Ascending aorta (tissue), 2 donors: ENCODE measurements around the gene GPR37L1. TPM values are rescaled to one million over a fixed set of nuclear protein-coding genes. Genes with fewer than 3 reads are reported as not detected.

Source experiments
- DNase-seq, 2 donors: peaks; one replicate each; pipeline ENCODE4 v3.0.0-alpha.2; 2019; ENCODE audit warnings: low spot score in 2 of 2
- H3K27ac ChIP-seq, 2 donors: fragments of 200-600 bp; sonication (generic); one replicate each; pipeline ENCODE4 v1.5.1; 2016 to 2017; ENCODE audit warnings: mild to moderate bottlenecking in 1 of 2
- H3K27me3 ChIP-seq: fragments of 200-600 bp; sonication (generic); one replicate; pipeline ENCODE4 v1.5.1; 2017
- H3K36me3 ChIP-seq, 2 donors: fragments of 200-600 bp; sonication (generic); one replicate each; pipeline ENCODE4 v1.5.1; 2016
- H3K4me1 ChIP-seq, 2 donors: fragments of 200-600 bp; sonication (generic); one replicate each; pipeline ENCODE4 v1.5.1; 2016 to 2017; ENCODE audit warnings: mild to moderate bottlenecking in 1 of 2
- H3K4me3 ChIP-seq, 2 donors: fragments of 200-600 bp; sonication (generic); one replicate each; pipeline ENCODE4 v1.5.1; 2016 to 2017; ENCODE audit warnings: mild to moderate bottlenecking in 1 of 2
- H3K9me3 ChIP-seq, 2 donors: fragments of 200-600 bp; sonication (generic); one replicate each; pipeline ENCODE4 v1.5.1; 2016
- intact Hi-C: fragments of 100-400 bp; cut with DNase I; formaldehyde crosslinking; loops from one replicate; pipeline ENCODE4 v1.15.1; 2023
- total RNA-seq: library from RNA; depleted of rRNA; stranded (reverse); fragments of >200 nt; gene quantifications from one replicate; pipeline ENCODE4 v1.1.0, GENCODE V29; 2016
- TF ChIP-seq, protein P1 (sequence below), 3 experiments: fragments of 200-600 bp in 2 of 3; fragments of 450-650 bp in 1 of 3; sonication (generic) in 2 of 3; IDR thresholded peaks; one replicate each; pipeline ENCODE4 v1.5.1; 2016 to 2019; ENCODE audit warnings: antibody characterized with exemption in 3 of 3, mild to moderate bottlenecking in 1 of 3, moderate library complexity in 1 of 3

GPR37L1 gene
- total RNA-seq, 1 donor from 2014 or later: not detected

DNA sequence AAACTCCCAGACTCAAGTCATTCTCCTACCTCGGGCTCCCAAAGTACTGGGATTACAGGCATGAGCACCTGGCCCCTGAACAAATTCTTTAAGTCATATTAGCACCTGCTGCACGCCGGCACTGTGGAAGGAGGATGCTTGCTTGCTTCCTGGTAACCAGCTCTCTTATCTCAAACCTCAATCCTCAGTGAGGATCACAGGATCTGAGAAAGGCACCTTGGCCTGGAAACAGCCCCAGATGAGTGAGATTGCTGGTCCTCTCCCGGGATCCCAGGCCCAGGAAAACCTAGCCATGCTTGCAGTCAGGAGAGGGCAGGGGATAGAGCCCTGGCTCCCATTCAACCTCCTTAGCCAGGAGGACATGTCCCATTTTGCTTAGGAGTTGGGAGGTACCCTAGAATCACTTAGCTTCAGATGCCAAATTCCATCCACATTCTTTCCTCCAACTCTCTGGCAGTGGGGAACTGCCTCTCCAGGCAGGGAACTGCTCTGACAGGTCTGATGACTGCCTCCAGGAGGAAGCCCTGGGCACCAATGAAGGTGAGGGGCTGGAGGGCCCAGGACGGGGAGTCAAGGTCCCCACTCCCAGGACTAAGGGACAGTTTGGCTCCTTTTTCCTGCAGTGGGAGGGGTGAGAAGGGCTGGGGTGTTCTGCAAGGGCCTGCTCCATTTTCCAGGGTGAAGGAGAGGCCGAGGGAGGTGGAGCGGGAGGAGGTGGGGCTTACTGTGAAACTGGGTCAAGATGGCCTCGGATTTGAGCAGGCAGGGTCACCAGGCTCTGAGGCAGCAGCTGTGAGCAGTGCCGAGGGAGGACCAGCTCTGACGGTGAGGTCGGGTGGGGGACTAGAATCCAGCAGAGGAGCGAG lies 9.5 kb downstream of the GPR37L1 start:
- no peaks in the 10 kb centered on the region for H3K27me3 ChIP-seq
- TF ChIP-seq, protein P1, sequence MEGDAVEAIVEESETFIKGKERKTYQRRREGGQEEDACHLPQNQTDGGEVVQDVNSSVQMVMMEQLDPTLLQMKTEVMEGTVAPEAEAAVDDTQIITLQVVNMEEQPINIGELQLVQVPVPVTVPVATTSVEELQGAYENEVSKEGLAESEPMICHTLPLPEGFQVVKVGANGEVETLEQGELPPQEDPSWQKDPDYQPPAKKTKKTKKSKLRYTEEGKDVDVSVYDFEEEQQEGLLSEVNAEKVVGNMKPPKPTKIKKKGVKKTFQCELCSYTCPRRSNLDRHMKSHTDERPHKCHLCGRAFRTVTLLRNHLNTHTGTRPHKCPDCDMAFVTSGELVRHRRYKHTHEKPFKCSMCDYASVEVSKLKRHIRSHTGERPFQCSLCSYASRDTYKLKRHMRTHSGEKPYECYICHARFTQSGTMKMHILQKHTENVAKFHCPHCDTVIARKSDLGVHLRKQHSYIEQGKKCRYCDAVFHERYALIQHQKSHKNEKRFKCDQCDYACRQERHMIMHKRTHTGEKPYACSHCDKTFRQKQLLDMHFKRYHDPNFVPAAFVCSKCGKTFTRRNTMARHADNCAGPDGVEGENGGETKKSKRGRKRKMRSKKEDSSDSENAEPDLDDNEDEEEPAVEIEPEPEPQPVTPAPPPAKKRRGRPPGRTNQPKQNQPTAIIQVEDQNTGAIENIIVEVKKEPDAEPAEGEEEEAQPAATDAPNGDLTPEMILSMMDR (IDR thresholded peaks at IDR 0.05): no peak
- peak overlapping the region; percentile 84 to 89 for H3K27ac ChIP-seq
- peak in 1 of 2 donors; percentile 79 for DNase-seq
- H3K4me1 ChIP-seq: peaks cover 13 to 26% of the 10 kb centered on the region in 2 donors
- intact Hi-C loops: loop anchor here (10.0 kb wide), 1 partner anchor 247 kb away; the partner anchor contains the start of gene SHISA4
- no peaks in the 10 kb centered on the region for H3K9me3 ChIP-seq
- H3K4me3 ChIP-seq: no peak overlapping the region
- peaks cover 27 to 41% of the 10 kb centered on the region in 2 donors for H3K36me3 ChIP-seq

DNA sequence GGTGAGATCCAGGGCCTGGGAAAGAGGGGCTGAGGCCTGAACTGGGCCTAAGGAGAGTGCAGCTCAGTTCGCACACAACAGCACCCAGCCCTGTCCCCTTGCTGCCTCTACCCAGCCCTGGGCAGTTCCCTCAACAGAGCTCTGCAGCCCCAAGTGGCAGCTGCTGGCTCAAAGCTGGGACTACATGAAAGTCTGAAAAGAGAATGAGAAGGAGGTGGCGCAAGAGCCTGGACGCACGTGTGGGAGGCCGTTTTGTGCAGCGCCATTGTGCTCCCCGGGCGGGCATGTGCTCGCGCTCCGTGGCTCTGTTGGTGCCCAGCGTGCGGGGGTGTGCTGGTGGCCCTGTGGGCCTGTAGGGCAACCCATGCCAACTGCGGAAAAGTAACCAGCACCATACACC lies 10.3 kb downstream of the GPR37L1 start:
- Histone ChIP-seq H3K4me1 (peaks cover 13 to 26% of the 10 kb centered on the region in 2 donors), H3K36me3 (peaks cover 32 to 47% of the 10 kb centered on the region in 2 donors)
- intact Hi-C loops: loop anchor here (10.0 kb wide), 1 partner anchor 248 kb away; the partner anchor contains the start of gene SHISA4

DNA sequence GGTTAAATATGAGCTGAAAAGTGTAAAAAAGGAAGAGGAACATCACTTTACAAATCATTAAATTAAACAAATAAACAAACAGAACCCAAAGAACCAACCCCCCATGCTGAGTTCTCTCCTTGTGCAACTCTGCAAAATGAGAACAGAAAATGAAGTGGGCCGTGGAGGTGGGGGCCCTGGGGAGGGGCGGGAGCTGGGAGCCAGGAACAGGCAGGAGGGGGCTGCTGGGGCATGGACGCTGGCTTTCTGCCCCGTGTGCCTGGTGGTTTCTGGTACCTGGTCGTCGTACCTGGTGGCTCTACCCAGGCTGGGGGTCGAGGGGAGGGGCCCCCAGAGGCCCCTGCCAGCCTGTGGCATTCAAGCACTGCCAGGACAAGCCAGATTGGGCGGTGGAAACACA lies 10.8 kb downstream of the GPR37L1 start:
- H3K4me1 ChIP-seq: peaks cover 13 to 26% of the 10 kb centered on the region in 2 donors
- peaks cover 34 to 49% of the 10 kb centered on the region in 2 donors for H3K36me3 ChIP-seq

More for the DNA sequence above, 10.3 kb downstream of the GPR37L1 start:
- Histone ChIP-seq H3K9me3 (no peaks in the 10 kb centered on the region), H3K27ac (peak overlapping the region; percentile 84 to 89), H3K27me3 (no peaks in the 10 kb centered on the region), H3K4me3 (no peak overlapping the region)
- TF ChIP-seq, protein P1 (IDR thresholded peaks at IDR 0.05): no peak
- DNase-seq: no peak

DNA sequence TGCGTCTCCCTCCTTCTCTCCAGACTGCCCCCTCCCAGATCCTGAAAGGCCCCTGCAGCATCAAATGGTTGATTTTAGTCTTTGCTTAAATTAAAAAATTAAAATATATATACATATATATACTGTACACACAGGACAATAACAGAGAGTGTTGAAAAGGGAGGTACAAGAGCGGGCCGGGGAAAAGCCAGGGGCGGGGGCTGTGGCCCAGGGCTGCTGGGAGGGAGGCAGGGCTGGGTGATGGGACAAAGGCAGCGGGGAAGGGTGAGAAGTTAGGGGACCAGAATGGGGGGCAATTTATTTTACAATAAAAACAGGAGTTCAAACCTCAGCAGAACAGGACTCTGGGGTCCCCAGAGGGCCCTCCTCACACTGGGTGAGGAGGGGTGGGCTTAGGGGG lies 11.3 kb downstream of the GPR37L1 start:
- H3K27me3 ChIP-seq: no peaks in the 10 kb centered on the region
- TF ChIP-seq, protein P1 (IDR thresholded peaks at IDR 0.05): no peak
- intact Hi-C loops: loop anchor here (10.0 kb wide), 1 partner anchor 249 kb away; the partner anchor contains the start of gene SHISA4
- no peak overlapping the region for H3K4me3 ChIP-seq
- peaks cover 13 to 26% of the 10 kb centered on the region in 2 donors for H3K4me1 ChIP-seq
- no peaks in the 10 kb centered on the region for H3K9me3 ChIP-seq
- H3K27ac ChIP-seq: peak overlapping the region; percentile 39 to 69
- no peak for DNase-seq
- H3K36me3 ChIP-seq: peaks cover 34 to 49% of the 10 kb centered on the region in 2 donors

More for the DNA sequence above, 10.8 kb downstream of the GPR37L1 start:
- intact Hi-C loops: loop anchor here (10.0 kb wide), 1 partner anchor 249 kb away; the partner anchor contains the start of gene SHISA4
- TF ChIP-seq, protein P1 (IDR thresholded peaks at IDR 0.05): no peak
- Histone ChIP-seq H3K27me3 (no peaks in the 10 kb centered on the region), H3K9me3 (no peaks in the 10 kb centered on the region), H3K27ac (peak overlapping the region; percentile 28 to 39), H3K4me3 (no peak overlapping the region)
- DNase-seq: no peak

DNA sequence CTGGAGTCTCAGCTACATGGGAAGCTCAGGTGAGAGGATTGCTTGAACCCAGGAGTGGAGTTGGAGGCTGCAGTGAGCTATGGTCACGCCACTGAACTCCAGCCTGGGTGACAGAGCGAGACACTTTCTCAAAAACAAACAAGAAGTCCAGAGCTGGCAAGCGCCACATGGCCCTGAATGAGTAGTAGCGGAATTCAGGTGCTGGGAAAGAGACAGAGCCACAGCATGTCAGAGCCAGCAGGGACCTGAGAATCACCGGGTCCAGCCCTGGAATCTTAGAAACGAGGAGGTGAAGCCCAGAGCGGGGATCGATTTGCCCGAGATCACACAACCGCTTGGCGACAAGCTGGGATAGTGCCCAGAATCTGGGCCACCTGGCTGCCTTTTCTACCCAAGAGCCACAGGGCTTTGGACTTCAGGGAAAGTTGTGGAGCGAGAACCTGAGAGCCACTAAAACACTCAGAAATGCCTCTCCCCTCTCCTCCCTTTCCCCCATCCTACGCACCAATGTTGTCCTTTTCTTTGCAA lies 12.0 kb downstream of the GPR37L1 start:
- Histone ChIP-seq H3K27me3 (no peaks in the 10 kb centered on the region), H3K4me1 (peaks cover 13 to 26% of the 10 kb centered on the region in 2 donors), H3K4me3 (no peak overlapping the region), H3K27ac (peak overlapping the region; percentile 39 to 69), H3K9me3 (no peaks in the 10 kb centered on the region), H3K36me3 (peaks cover 34 to 49% of the 10 kb centered on the region in 2 donors)
- TF ChIP-seq, protein P1 (IDR thresholded peaks at IDR 0.05): no peak
- no peak for DNase-seq
- intact Hi-C loops: loop anchor here (1.0 to 10.0 kb wide), 2 partner anchors 125 to 250 kb away; partner anchors contain the start of gene SHISA4
